ENCODE data around the gene ICA1.

DNA sequence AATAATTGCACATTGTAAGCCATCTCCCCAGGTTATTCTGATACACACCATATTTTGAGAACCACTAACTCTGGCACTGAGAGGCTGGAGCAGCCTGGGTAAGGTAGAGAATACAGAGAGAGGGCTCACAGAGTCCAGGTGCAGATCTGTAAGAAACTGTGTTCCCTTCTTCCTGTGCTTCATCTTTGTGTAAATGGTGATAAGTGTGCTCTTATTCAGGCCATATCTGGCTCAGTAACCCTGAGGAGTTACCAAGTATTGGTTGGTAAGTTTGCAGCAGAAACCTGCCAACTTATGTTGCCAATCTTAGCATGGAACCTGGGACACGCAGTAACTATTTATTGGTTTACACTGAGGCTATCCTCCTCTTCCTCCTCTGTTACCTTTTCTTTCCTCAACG lies 16.2 kb upstream of the ICA1 start:
- TF ChIP-seq, protein P1, sequence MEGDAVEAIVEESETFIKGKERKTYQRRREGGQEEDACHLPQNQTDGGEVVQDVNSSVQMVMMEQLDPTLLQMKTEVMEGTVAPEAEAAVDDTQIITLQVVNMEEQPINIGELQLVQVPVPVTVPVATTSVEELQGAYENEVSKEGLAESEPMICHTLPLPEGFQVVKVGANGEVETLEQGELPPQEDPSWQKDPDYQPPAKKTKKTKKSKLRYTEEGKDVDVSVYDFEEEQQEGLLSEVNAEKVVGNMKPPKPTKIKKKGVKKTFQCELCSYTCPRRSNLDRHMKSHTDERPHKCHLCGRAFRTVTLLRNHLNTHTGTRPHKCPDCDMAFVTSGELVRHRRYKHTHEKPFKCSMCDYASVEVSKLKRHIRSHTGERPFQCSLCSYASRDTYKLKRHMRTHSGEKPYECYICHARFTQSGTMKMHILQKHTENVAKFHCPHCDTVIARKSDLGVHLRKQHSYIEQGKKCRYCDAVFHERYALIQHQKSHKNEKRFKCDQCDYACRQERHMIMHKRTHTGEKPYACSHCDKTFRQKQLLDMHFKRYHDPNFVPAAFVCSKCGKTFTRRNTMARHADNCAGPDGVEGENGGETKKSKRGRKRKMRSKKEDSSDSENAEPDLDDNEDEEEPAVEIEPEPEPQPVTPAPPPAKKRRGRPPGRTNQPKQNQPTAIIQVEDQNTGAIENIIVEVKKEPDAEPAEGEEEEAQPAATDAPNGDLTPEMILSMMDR (optimal IDR thresholded peaks at IDR 0.05 in 1 of 3, IDR thresholded peaks at IDR 0.05 in 1 of 3, conservative IDR thresholded peaks at IDR 0.05 in 1 of 3; ENCODE audit: extremely low read depth in 1 of 3, insufficient read depth in 2 of 3, low read length in 3 of 3) = no peak
- TF ChIP-seq EZH2 (IDR thresholded peaks at IDR 0.05; ENCODE audit: low read length) = no peak

All from keratinocyte (primary cell).